Measurements from ENCODE around the gene SMIM36. TPM values are rescaled to one million over a fixed set of nuclear protein-coding genes. Genes with fewer than 3 reads are reported as not detected.
A peak's percentile ranks its signal among the peaks of the same experiment; 100 is the strongest.

The SMIM36 gene
- total RNA-seq, 1 donor from 2014 or later, result not detected

GRCh38 chr17:55420776-55421178 lies 90.5 kb downstream of the SMIM36 start:
- intact Hi-C loops (cut with DNase I), result loop anchor here (2.0 to 5.0 kb wide), 5 partner anchors 158 to 520 kb away; partner anchors contain the start of genes HLF, PCTP and TOM1L1
- peak overlapping the region; percentile 98 to 100 for H3K4me3 ChIP-seq
- H3K27me3 ChIP-seq, result no peaks in the 10 kb centered on the region
- no peak for TF ChIP-seq CTCF (IDR thresholded peaks at IDR 0.05)
- H3K27ac ChIP-seq, result peak overlapping the region; percentile 71 to 73
- H3K9me3 ChIP-seq, result no peaks in the 10 kb centered on the region
- DNase-seq (ENCODE audit: low spot score in 2 of 2), result peak in 1 of 2 donors; percentile 72
- H3K36me3 ChIP-seq, result no peaks in the 10 kb centered on the region
- H3K4me1 ChIP-seq, result no peaks in the 10 kb centered on the region

GRCh38 chr17:55420067-55420775 lies 91.0 kb downstream of the SMIM36 start:
- H3K4me1 ChIP-seq, result no peaks in the 10 kb centered on the region

GRCh38 chr17:55418369-55419268 lies 92.6 kb downstream of the SMIM36 start:
- Histone ChIP-seq H3K27me3 (no peaks in the 10 kb centered on the region), H3K9me3 (no peaks in the 10 kb centered on the region), H3K27ac (no peak overlapping the region), H3K36me3 (no peaks in the 10 kb centered on the region), H3K4me1 (no peaks in the 10 kb centered on the region), H3K4me3 (no peak overlapping the region)
- intact Hi-C loops (cut with DNase I), result no loop called here
- DNase-seq (ENCODE audit: low spot score in 2 of 2), result no peak
- no peak for TF ChIP-seq CTCF (IDR thresholded peaks at IDR 0.05)

More at GRCh38 chr17:55420067-55420775, 91.0 kb downstream of the SMIM36 start:
- Histone ChIP-seq H3K27me3 (no peaks in the 10 kb centered on the region), H3K27ac (peak overlapping the region; percentile 71 to 73), H3K36me3 (no peaks in the 10 kb centered on the region), H3K9me3 (no peaks in the 10 kb centered on the region), H3K4me3 (peak overlapping the region; percentile 98 to 100)
- intact Hi-C loops (cut with DNase I), result loop anchor here (2.0 to 5.0 kb wide), 5 partner anchors 158 to 519 kb away; partner anchors contain the start of genes HLF, PCTP and TOM1L1
- DNase-seq (ENCODE audit: low spot score in 2 of 2), result no peak
- no peak for TF ChIP-seq CTCF (IDR thresholded peaks at IDR 0.05)

- no peak overlapping the region for H3K4me3 ChIP-seq
- no peak for TF ChIP-seq CTCF (IDR thresholded peaks at IDR 0.05)
- intact Hi-C loops (cut with DNase I), result no loop called here
- H3K27ac ChIP-seq, result no peak overlapping the region
- H3K27me3 ChIP-seq, result no peaks in the 10 kb centered on the region
- peaks cover 0 to 4% of the 10 kb centered on the region in 2 donors for H3K36me3 ChIP-seq
- DNase-seq (ENCODE audit: low spot score in 2 of 2), result no peak
- H3K4me1 ChIP-seq, result no peaks in the 10 kb centered on the region
- H3K9me3 ChIP-seq, result no peaks in the 10 kb centered on the region
Measured at GRCh38 chr17:55417411-55418268, 93.6 kb downstream of the SMIM36 start.

GRCh38 chr17:55416470-55417052 lies 94.7 kb downstream of the SMIM36 start:
- no peaks in the 10 kb centered on the region for H3K9me3 ChIP-seq
- peaks cover 0 to 6% of the 10 kb centered on the region in 2 donors for H3K36me3 ChIP-seq
- H3K4me1 ChIP-seq, result no peaks in the 10 kb centered on the region
- intact Hi-C loops (cut with DNase I), result no loop called here
- no peaks in the 10 kb centered on the region for H3K27me3 ChIP-seq
- no peak for DNase-seq (ENCODE audit: low spot score in 2 of 2)
- H3K27ac ChIP-seq, result peak overlapping the region in 1 of 2 donors; percentile 44
- no peak for TF ChIP-seq CTCF (IDR thresholded peaks at IDR 0.05)
- H3K4me3 ChIP-seq, result no peak overlapping the region

Data from ascending aorta (tissue), 2 donors.